ENCODE results near the gene WNT7A.

Gene WNT7A

GRCh38 chr3:13770170-13771169 is 109.4 kb downstream of the WNT7A start:
- no peak for DNase-seq (ENCODE audit: low spot score)

GRCh38 chr3:13769422-13769821 is 110.4 kb downstream of the WNT7A start:
- DNase-seq (ENCODE audit: low spot score), result no peak

- DNase-seq (ENCODE audit: low spot score), result no peak
Observed at GRCh38 chr3:13768453-13768852, 111.4 kb downstream of the WNT7A start.

GRCh38 chr3:13767896-13768295 is 112.0 kb downstream of the WNT7A start:
- no peak for DNase-seq (ENCODE audit: low spot score)

- DNase-seq (ENCODE audit: low spot score), result no peak
Observed at GRCh38 chr3:13767030-13767429, 112.8 kb downstream of the WNT7A start.

All from putamen (tissue), 1 donor.